G401 (cell line): ENCODE data around the gene PRSS3. TPM values are rescaled to one million over a fixed set of nuclear protein-coding genes. Genes with fewer than 3 reads are reported as not detected.
"Not testable (repeated sequence)": the region's sequence is repeated elsewhere in the genome, so short reads cannot be mapped to it uniquely, and the experiment has no call there.

Experiments used
- DNase-seq: peaks from one replicate; pipeline ENCODE4 v3.0.0-alpha.2; 2015; ENCODE audit warnings: low spot score
- in situ Hi-C: cut with HindIII; loops from 2 replicates; pipeline ENCODE4 v1.10.0; 2016; ENCODE audit warnings: low sequenced_read_pairs, mixed read lengths
- total RNA-seq: library from RNA; depleted of rRNA; stranded (reverse); fragments of >200 nt; shearing (Covaris generic); gene quantifications from 2 replicates; pipeline ENCODE4 v1.2.3, GENCODE V29; 2014

Gene PRSS3
- total RNA-seq, 1 experiment from 2014 or later, result not detected

GRCh38 chr9:33813712-33814641, 18.6 kb downstream of the PRSS3 start:
- in situ Hi-C loops, result no loop called here
- peak; percentile 60 for DNase-seq

- no peak for DNase-seq
- in situ Hi-C loops, result no loop called here
These were observed 20.4 kb downstream of the PRSS3 start for GRCh38 chr9:33815781-33816180.

- DNase-seq, result peak; percentile 91
- in situ Hi-C loops, result no loop called here
These were observed 21.2 kb downstream of the PRSS3 start, which contains the start of gene UBE2R2 for GRCh38 chr9:33816327-33817252. Gene UBE2R2 (plus strand): TSS chr9:33817160. CDS start chr9:33817758, 598 bp downstream.

GRCh38 chr9:33817327-33818166, 22.2 kb downstream of the PRSS3 start:
- in situ Hi-C loops, result no loop called here
- DNase-seq, result peak; percentile 54

- no peak for DNase-seq
These were observed 22.9 kb downstream of the PRSS3 start for GRCh38 chr9:33818167-33818846.

GRCh38 chr9:33818847-33819500, 23.6 kb downstream of the PRSS3 start:
- in situ Hi-C loops, result no loop called here
- no peak for DNase-seq

More at GRCh38 chr9:33818167-33818846, 22.9 kb downstream of the PRSS3 start:
- in situ Hi-C loops, result no loop called here

GRCh38 chr9:33820231-33820745, 24.9 kb downstream of the PRSS3 start:
- no peak for DNase-seq
- in situ Hi-C loops, result no loop called here

GRCh38 chr9:33823801-33824200, 28.4 kb downstream of the PRSS3 start:
- in situ Hi-C loops, result no loop called here
- no peak for DNase-seq

- DNase-seq, in situ Hi-C loops: not testable (repeated sequence)
These were observed 31.9 kb downstream of the PRSS3 start for GRCh38 chr9:33827285-33827684.

- in situ Hi-C loops, DNase-seq: not testable (repeated sequence)
These were observed 34.4 kb downstream of the PRSS3 start for GRCh38 chr9:33829641-33830230.

GRCh38 chr9:33835625-33836260, 40.4 kb downstream of the PRSS3 start:
- DNase-seq, result no peak
- in situ Hi-C loops, result no loop called here

GRCh38 chr9:33836261-33836660, 40.9 kb downstream of the PRSS3 start:
- in situ Hi-C loops, result not testable (repeated sequence)

GRCh38 chr9:33837138-33837537, 41.8 kb downstream of the PRSS3 start:
- in situ Hi-C loops, result no loop called here
- DNase-seq, result no peak

More at GRCh38 chr9:33836261-33836660, 40.9 kb downstream of the PRSS3 start:
- DNase-seq, result not testable (repeated sequence)

- in situ Hi-C loops, result no loop called here
These were observed 45.0 kb downstream of the PRSS3 start for GRCh38 chr9:33840381-33840780.

GRCh38 chr9:33843312-33843961, 48.1 kb downstream of the PRSS3 start:
- in situ Hi-C loops, result no loop called here
- no peak for DNase-seq

More at GRCh38 chr9:33840381-33840780, 45.0 kb downstream of the PRSS3 start:
- no peak for DNase-seq

GRCh38 chr9:33846231-33846630, 50.9 kb downstream of the PRSS3 start:
- in situ Hi-C loops, result no loop called here
- no peak for DNase-seq
